H1 (cell line): ENCODE results near the gene MPRIP. TPM values are rescaled to one million over a fixed set of nuclear protein-coding genes. Genes with fewer than 3 reads are reported as not detected.

Experiments used
- CTCF ChIA-PET: fragments of 300-600 bp; sonication (Branson Sonifier 250); formaldehyde crosslinking; loops from one replicate; lab custom pipeline; 2021; ENCODE audit not compliant: partially characterized antibody; lab: Charles Lee
- POLR2A ChIA-PET: fragments of 300-600 bp; sonication (Branson Sonifier 250); formaldehyde crosslinking; loops from one replicate; lab custom pipeline; 2021; ENCODE audit warnings: inconsistent platforms; ENCODE audit not compliant: partially characterized antibody; lab: Charles Lee
- DNase-seq, 2 experiments: peaks; one replicate each; pipeline versions ENCODE4 v3.0.0 to v3.0.0-alpha.2; 2010 to 2022; ENCODE audit warnings: low spot score in 2 of 2, low read depth in 1 of 2, mixed read lengths in 1 of 2
- FAIRE-seq: peaks from 2 replicates; lab custom pipeline; 2011; peaks lifted over from hg19 to GRCh38; lab: Jason Lieb, UNC
- H2AFZ ChIP-seq: 2 replicates; pipeline ENCODE4 v1.8.1; 2012; ENCODE audit warnings: low read length, inconsistent platforms
- H2AK5ac ChIP-seq: 2 replicates; pipeline ENCODE4 v1.6.1; 2013; ENCODE audit warnings: low read depth, low read length
- H2BK120ac ChIP-seq: replicated peaks from 2 replicates; pipeline ENCODE3; 2013; ENCODE audit warnings: low read depth, low read length, inconsistent platforms
- H2BK12ac ChIP-seq: 2 replicates; pipeline ENCODE4 v1.6.1; 2013; ENCODE audit warnings: low read depth, low read length
- H2BK15ac ChIP-seq: 2 replicates; pipeline ENCODE4 v1.6.1; 2013; ENCODE audit warnings: low read length
- H2BK20ac ChIP-seq: 2 replicates; pipeline ENCODE4 v1.6.1; 2013; ENCODE audit warnings: low read length
- H2BK5ac ChIP-seq: 2 replicates; pipeline ENCODE4 v1.6.1; 2013; ENCODE audit warnings: low read depth, low read length
- H3K14ac ChIP-seq: 2 replicates; pipeline ENCODE4 v1.6.1; 2013; ENCODE audit warnings: inconsistent platforms; ENCODE audit not compliant: insufficient read length
- H3K18ac ChIP-seq: 2 replicates; pipeline ENCODE4 v1.6.1; 2013; ENCODE audit warnings: low read length; ENCODE audit errors: extremely low read depth
- H3K23ac ChIP-seq: 2 replicates; pipeline ENCODE4 v1.6.1; 2013; ENCODE audit warnings: inconsistent platforms; ENCODE audit not compliant: insufficient read length
- H3K23me2 ChIP-seq: 2 replicates; pipeline ENCODE4 v1.6.1; 2013; ENCODE audit warnings: low read depth, low read length
- H3K27ac ChIP-seq: 2 replicates; pipeline ENCODE4 v1.6.1; 2011; ENCODE audit warnings: low read depth, low read length, inconsistent platforms
- H3K27me3 ChIP-seq, 4 experiments: replicated peaks in 1 of 4; 1 replicate in 1 of 4; 2 replicates in 3 of 4; pipeline versions ENCODE4 v1.6.1 to v1.8.1; 2011 to 2013; ENCODE audit warnings: low read length in 3 of 4, mild to moderate bottlenecking in 3 of 4, inconsistent platforms in 2 of 4, mixed read lengths in 2 of 4, moderate library complexity in 1 of 4; ENCODE audit not compliant: control insufficient read depth in 3 of 4, insufficient read depth in 3 of 4; ENCODE audit errors: extremely low read depth in 1 of 4
- H3K36me3 ChIP-seq, 4 experiments: 2 replicates each; pipeline versions ENCODE4 v1.6.1 to v1.8.1; 2011 to 2013; ENCODE audit warnings: mild to moderate bottlenecking in 4 of 4, low read length in 3 of 4, moderate library complexity in 2 of 4, control low read depth in 1 of 4, inconsistent platforms in 1 of 4; ENCODE audit not compliant: insufficient read depth in 4 of 4, control insufficient read depth in 2 of 4
- H3K4ac ChIP-seq: replicated peaks from 2 replicates; pipeline ENCODE3; 2013; ENCODE audit warnings: low read length, low read depth, mixed read lengths, inconsistent platforms; ENCODE audit not compliant: insufficient read length
- H3K4me1 ChIP-seq, 4 experiments: replicated peaks in 1 of 4; 1 replicate in 1 of 4; 2 replicates in 3 of 4; pipeline versions ENCODE4 v1.6.1 to v1.8.1; 2011 to 2013; ENCODE audit warnings: low read length in 3 of 4, inconsistent platforms in 2 of 4, mixed read lengths in 1 of 4; ENCODE audit not compliant: insufficient read depth in 4 of 4, control insufficient read depth in 3 of 4
- H3K4me2 ChIP-seq, 2 experiments: 2 replicates each; pipeline versions ENCODE4 v1.6.1 to v1.8.1; 2011 to 2013; ENCODE audit warnings: low read depth in 2 of 2, low read length in 2 of 2, control low read depth in 1 of 2, inconsistent platforms in 1 of 2, mild to moderate bottlenecking in 1 of 2; ENCODE audit not compliant: insufficient read depth in 1 of 2
- H3K4me3 ChIP-seq, 4 experiments: fragments of 200-600, 300-600 bp in 1 of 4; sonication (generic), shearing (Covaris generic), sonication (Bioruptor Twin) in 1 of 4; 2 replicates each; pipeline versions ENCODE4 v1.5.1 to v1.8.1; 2011 to 2016; ENCODE audit warnings: low read length in 4 of 4, low read depth in 3 of 4, control low read depth in 2 of 4, inconsistent platforms in 2 of 4, mild to moderate bottlenecking in 2 of 4, mixed read lengths in 1 of 4, moderate library complexity in 1 of 4; ENCODE audit not compliant: insufficient read depth in 2 of 4; ENCODE audit errors: extremely low read depth in 1 of 4
- H3K56ac ChIP-seq: replicated peaks from 2 replicates; pipeline ENCODE3; 2013; ENCODE audit warnings: low read depth, mild to moderate bottlenecking, mixed read lengths, low read length, inconsistent platforms; ENCODE audit not compliant: insufficient read length
- H3K79me1 ChIP-seq: 2 replicates; pipeline ENCODE4 v1.6.1; 2013; ENCODE audit warnings: low read depth, low read length, control low read depth
- H3K79me2 ChIP-seq, 2 experiments: 2 replicates each; pipeline versions ENCODE4 v1.6.1 to v1.8.1; 2012 to 2013; ENCODE audit warnings: low read length in 2 of 2, mild to moderate bottlenecking in 2 of 2, inconsistent platforms in 1 of 2; ENCODE audit not compliant: insufficient read depth in 2 of 2, control insufficient read depth in 1 of 2
- H3K9ac ChIP-seq, 4 experiments: replicated peaks in 1 of 4; 1 replicate in 1 of 4; 2 replicates in 3 of 4; pipeline versions ENCODE4 v1.6.1 to v1.8.1; 2011 to 2013; ENCODE audit warnings: low read depth in 3 of 4, low read length in 3 of 4, control low read depth in 2 of 4, mild to moderate bottlenecking in 2 of 4, moderate library complexity in 2 of 4, inconsistent platforms in 1 of 4; ENCODE audit errors: extremely low read depth in 1 of 4
- H3K9me3 ChIP-seq, 2 experiments: 2 replicates each; pipeline versions ENCODE4 v1.6.1 to v1.8.1; 2012 to 2013; ENCODE audit warnings: mild to moderate bottlenecking in 2 of 2, moderate library complexity in 2 of 2, control low read depth in 1 of 2, inconsistent platforms in 1 of 2, low read depth in 1 of 2, low read length in 1 of 2, mixed read lengths in 1 of 2; ENCODE audit not compliant: insufficient read depth in 2 of 2
- H4K20me1 ChIP-seq, 2 experiments: replicated peaks in 1 of 2; 2 replicates each; pipeline versions ENCODE3 to v1.8.1; 2011 to 2013; ENCODE audit warnings: inconsistent platforms in 2 of 2, low read length in 2 of 2, mild to moderate bottlenecking in 1 of 2; ENCODE audit not compliant: insufficient read depth in 2 of 2, control insufficient read depth in 1 of 2
- H4K5ac ChIP-seq: 2 replicates; pipeline ENCODE4 v1.6.1; 2013; ENCODE audit warnings: low read length, low read depth, mixed read lengths, inconsistent platforms; ENCODE audit not compliant: insufficient read length
- H4K8ac ChIP-seq: 2 replicates; pipeline ENCODE4 v1.8.0; 2013; ENCODE audit warnings: mild to moderate bottlenecking, moderate library complexity, low read length, inconsistent platforms; ENCODE audit not compliant: insufficient read depth; ENCODE audit errors: extremely low read depth
- H4K91ac ChIP-seq: replicated peaks from 2 replicates; pipeline ENCODE3; 2013; ENCODE audit warnings: low read length, mixed read lengths, inconsistent platforms; ENCODE audit not compliant: insufficient read length
- ATF3 ChIP-seq: IDR thresholded peaks from 2 replicates; pipeline ENCODE4 v1.6.1; 2011; ENCODE audit warnings: low read depth, mild to moderate bottlenecking, low read length; ENCODE audit not compliant: insufficient read depth
- BRCA1 ChIP-seq: IDR thresholded peaks from 2 replicates; pipeline ENCODE4 v1.6.1; 2012; ENCODE audit warnings: low read depth, low read length, improper control_type of control experiment
- CTCF ChIP-seq, 3 experiments: IDR thresholded peaks; 1 replicate in 2 of 3; 2 replicates in 1 of 3; pipeline versions ENCODE4 v1.5.1 to v1.6.1; 2011; ENCODE audit warnings: low read length in 3 of 3, mild to moderate bottlenecking in 3 of 3, inconsistent platforms in 2 of 3, low read depth in 1 of 3, moderate library complexity in 1 of 3; ENCODE audit not compliant: insufficient read depth in 1 of 3; ENCODE audit errors: control extremely low read depth in 1 of 3
- JUND ChIP-seq: IDR thresholded peaks from 2 replicates; pipeline ENCODE4 v1.6.1; 2011; ENCODE audit warnings: mild to moderate bottlenecking, improper control_type of control experiment, low read length
- SRF ChIP-seq: IDR thresholded peaks from 2 replicates; pipeline ENCODE4 v1.6.1; 2011; ENCODE audit warnings: mild to moderate bottlenecking, low read depth, low read length, moderate library complexity
- TAF7 ChIP-seq: optimal IDR thresholded peaks from 2 replicates; pipeline ENCODE3; 2011; ENCODE audit warnings: low read depth, mild to moderate bottlenecking, inconsistent platforms, low read length, moderate library complexity, borderline replicate concordance
- USF2 ChIP-seq: IDR thresholded peaks from 2 replicates; pipeline ENCODE4 v1.6.1; 2011; ENCODE audit warnings: low read length, improper control_type of control experiment
- WGBS, 2 experiments: shearing (Covaris generic) in 1 of 2; methylation state at CpG; one replicate each; pipeline versions ENCODE4 v1.1.6 to v1.1.7; 2013 to 2015; ENCODE audit warnings: low lambda C conversion rate in 2 of 2, mixed read lengths in 2 of 2, inconsistent platforms in 1 of 2, low coverage in 1 of 2, missing lambda C conversion rate in 1 of 2; ENCODE audit not compliant: insufficient replicate concordance in 2 of 2, insufficient coverage in 1 of 2, insufficient read length in 1 of 2; ENCODE audit errors: extremely low coverage in 1 of 2, missing lambda C conversion rate in 1 of 2; 5-methylcytosine and 5-hydroxymethylcytosine counted together
- polyA plus RNA-seq, 7 experiments: library from polyadenylated mRNA; depleted of rRNA in 3 of 7; stranded (reverse) in 5 of 7; unstranded in 2 of 7; fragments of >200 nt in 5 of 7; fragments of 200-250 nt in 2 of 7; gene quantifications; 1 replicate in 5 of 7; 2 replicates in 1 of 7; 4 replicates in 1 of 7; pipeline versions ENCODE4 v1.2.1 to v1.2.3, GENCODE V29; 2011 to 2013; ENCODE audit warnings: missing spikeins in 2 of 7, mixed read lengths in 2 of 7
- total RNA-seq: library from RNA; stranded (reverse); fragmentation: NEBNext Ultra II Directional; extraction: Animal tissue kit (Norgen Biotek cat#: 25700); gene quantifications from 2 replicates; pipeline ENCODE4 v1.2.1, GENCODE V29; 2021

Gene MPRIP
- total and polyA plus RNA-seq, 2 of the 8 experiments (the other 6 are each of a cell fraction or from before 2014, with no cell fraction given) = 48.6 to 146 TPM

- Histone ChIP-seq H2AFZ (no peak overlapping the region), H3K4me3 (no peak overlapping the region), H2BK120ac (no peak overlapping the region), H2BK20ac (no peak overlapping the region), H3K4me2 (no peak overlapping the region), H3K79me1 (no peaks in the 10 kb centered on the region; the same call in 1 of the 2 replicates), H2BK12ac (no peak overlapping the region), H3K4ac (no peak overlapping the region), H3K27me3 (no peaks in the 10 kb centered on the region; a peak in 1 of 7 replicates), H4K8ac (no peak overlapping the region; the same call in 1 of the 2 replicates), H3K27ac (no peak overlapping the region), H3K18ac (no peak overlapping the region), H3K36me3 (peaks cover 18 to 90% (median 67%) of the 10 kb centered on the region in 4 experiments; a peak in 7 of 8 replicates), H3K56ac (no peak overlapping the region), H3K23ac (no peak overlapping the region), H3K9me3 (no peaks in the 10 kb centered on the region), H3K79me2 (no peaks in the 10 kb centered on the region; a peak in 1 of 4 replicates), H2BK15ac (no peak overlapping the region), H4K20me1 (peaks cover 9 to 10% of the 10 kb centered on the region in 2 experiments), H3K9ac (no peak overlapping the region), H4K5ac (no peak overlapping the region), H3K14ac (no peak overlapping the region), H3K4me1 (no peaks in the 10 kb centered on the region), H3K23me2 (no peaks in the 10 kb centered on the region), H4K91ac (no peak overlapping the region), H2AK5ac (no peak overlapping the region), H2BK5ac (no peak overlapping the region)
- DNase-seq (no peak), FAIRE-seq (no peak)
- ChIA-PET POLR2A (interaction anchor here (0.5 to 1.7 kb wide), 4 partner anchors 9 to 54 kb away, joined by 3 to 4 read pairs (median 4); no protein-coding TSS in a partner anchor), CTCF (interaction anchor here (1.7 kb wide), 1 partner anchor 86 kb away, joined by 5 read pairs; no protein-coding TSS in a partner anchor)
- WGBS, 2 experiments = 95% methylated on average over 16 of the region's 16 CpGs; no CpG with 5 or more reads in 1 of the 2 experiments
- no peak for TF ChIP-seq TAF7
- no peak for TF ChIP-seq SRF
- TF ChIP-seq CTCF (IDR thresholded peaks at IDR 0.05; ENCODE audit: control extremely low read depth in 1 of 3, insufficient read depth in 1 of 3, low read depth in 1 of 3, low read length in 3 of 3) = no peak
- TF ChIP-seq JUND = no peak
- TF ChIP-seq BRCA1 = no peak
- TF ChIP-seq ATF3 = no peak
- no peak for TF ChIP-seq USF2
Measured at GRCh38 chr17:17226451-17227265, 184.4 kb downstream of the MPRIP start.
